Keratinocyte (primary cell): ENCODE results near the gene PLD5. TPM values are rescaled to one million over a fixed set of nuclear protein-coding genes. Genes with fewer than 3 reads are reported as not detected.

Experiments used
- DNase-seq: peaks from one replicate; pipeline ENCODE4 v3.0.0-alpha.2; 2011; ENCODE audit warnings: low read depth, missing footprints, low spot score
- FAIRE-seq: peaks from 2 replicates; lab custom pipeline; 2011; peaks lifted over from hg19 to GRCh38; lab: Jason Lieb, UNC
- H2AFZ ChIP-seq: 2 replicates; pipeline ENCODE4 v1.6.0; 2012; ENCODE audit warnings: low read length, control low read depth, inconsistent platforms; ENCODE audit not compliant: control insufficient read depth
- H3K27ac ChIP-seq: 2 replicates; pipeline ENCODE4 v1.5.1; 2011; ENCODE audit warnings: low read length; ENCODE audit not compliant: control insufficient read depth, insufficient read depth
- H3K27me3 ChIP-seq: 3 replicates; pipeline ENCODE4 v1.6.0; 2011; ENCODE audit warnings: low read length; ENCODE audit not compliant: control insufficient read depth, insufficient read depth; ENCODE audit errors: extremely low read depth
- H3K36me3 ChIP-seq, 2 experiments: 2 replicates in 1 of 2; 3 replicates in 1 of 2; pipeline ENCODE4 v1.5.1; 2011; ENCODE audit warnings: low read length in 2 of 2, mild to moderate bottlenecking in 1 of 2; ENCODE audit not compliant: control insufficient read depth in 2 of 2, insufficient read depth in 2 of 2; ENCODE audit errors: extremely low read depth in 1 of 2
- H3K4me1 ChIP-seq: 3 replicates; pipeline ENCODE4 v1.5.1; 2011; ENCODE audit warnings: low read length; ENCODE audit not compliant: control insufficient read depth, insufficient read depth; ENCODE audit errors: extremely low read depth
- H3K4me2 ChIP-seq: 3 replicates; pipeline ENCODE4 v1.6.0; 2011; ENCODE audit warnings: low read depth, low read length; ENCODE audit not compliant: control insufficient read depth, insufficient read depth; ENCODE audit errors: extremely low read depth
- H3K4me3 ChIP-seq, 3 experiments: fragments of 200-600 bp in 1 of 3; sonication (generic) in 1 of 3; 2 replicates in 2 of 3; 3 replicates in 1 of 3; pipeline ENCODE4 v1.5.1; 2011 to 2016; ENCODE audit warnings: low read length in 3 of 3, mild to moderate bottlenecking in 3 of 3, control low read depth in 2 of 3, inconsistent platforms in 1 of 3, low read depth in 1 of 3, mixed read lengths in 1 of 3, mixed run types in 1 of 3, moderate library complexity in 1 of 3; ENCODE audit not compliant: control insufficient read depth in 2 of 3, insufficient read depth in 2 of 3; ENCODE audit errors: extremely low read depth in 1 of 3
- H3K79me2 ChIP-seq: 2 replicates; pipeline ENCODE4 v1.6.0; 2012; ENCODE audit warnings: low read length; ENCODE audit not compliant: control insufficient read depth, insufficient read depth
- H3K9ac ChIP-seq: 3 replicates; pipeline ENCODE4 v1.6.0; 2011; ENCODE audit warnings: low read length; ENCODE audit not compliant: control insufficient read depth, insufficient read depth; ENCODE audit errors: extremely low read depth
- H3K9me1 ChIP-seq: 3 replicates; pipeline ENCODE4 v1.6.0; 2011; ENCODE audit warnings: low read length; ENCODE audit not compliant: control insufficient read depth, insufficient read depth; ENCODE audit errors: extremely low read depth
- H3K9me3 ChIP-seq: 2 replicates; pipeline ENCODE4 v1.5.1; 2012; ENCODE audit warnings: low read depth, low read length; ENCODE audit not compliant: control insufficient read depth
- H4K20me1 ChIP-seq: 3 replicates; pipeline ENCODE4 v1.6.0; 2011; ENCODE audit warnings: low read length; ENCODE audit not compliant: control insufficient read depth, insufficient read depth; ENCODE audit errors: extremely low read depth
- CTCF ChIP-seq, 3 experiments: IDR thresholded peaks in 1 of 3; conservative IDR thresholded peaks in 1 of 3; optimal IDR thresholded peaks in 1 of 3; 2 replicates in 2 of 3; 3 replicates in 1 of 3; pipeline versions ENCODE3 to v1.5.1; 2011; ENCODE audit warnings: low read length in 3 of 3, mild to moderate bottlenecking in 3 of 3, moderate library complexity in 2 of 3, control low read depth in 1 of 3, inconsistent platforms in 1 of 3; ENCODE audit not compliant: insufficient read depth in 2 of 3; ENCODE audit errors: extremely low read depth in 1 of 3
- EZH2 ChIP-seq: IDR thresholded peaks from one replicate; pipeline ENCODE4 v1.6.1; 2012; ENCODE audit warnings: inconsistent platforms, mild to moderate bottlenecking, low read length, moderate library complexity
- dilution Hi-C: fragments of 300-500 bp; cut with MboI; formaldehyde crosslinking; loops from one replicate; pipeline ENCODE4 v1.7.0; 2020; ENCODE audit warnings: low sequenced_read_pairs; ENCODE audit not compliant: extremely low pct_ligation_motif_present
- polyA plus RNA-seq, 5 experiments: library from polyadenylated mRNA; depleted of rRNA in 3 of 5; stranded (reverse) in 3 of 5; stranded (forward) in 1 of 5; unstranded in 1 of 5; fragments of >200 nt; gene quantifications; 1 replicate in 1 of 5; 2 replicates in 3 of 5; 3 replicates in 1 of 5; pipeline versions ENCODE4 v1.2.1 to v1.2.3, GENCODE V29; 2011 to 2012; ENCODE audit warnings: missing spikeins in 2 of 5, low read depth in 1 of 5, low replicate concordance in 1 of 5

Gene PLD5
- polyA plus RNA-seq, 1 donor (not counting 4 experiments of a cell fraction or from before 2014, with no cell fraction given), result 7.2 TPM

GRCh38 chr1:242162140-242162539 is 362.4 kb downstream of the PLD5 start:
- Histone ChIP-seq H3K79me2 (no peaks in the 10 kb centered on the region), H3K4me3 (no peak overlapping the region), H3K27me3 (no peaks in the 10 kb centered on the region), H2AFZ (no peak overlapping the region), H3K27ac (no peak overlapping the region), H3K9me3 (no peaks in the 10 kb centered on the region), H4K20me1 (no peaks in the 10 kb centered on the region), H3K36me3 (peaks cover 0 to 3% of the 10 kb centered on the region in 2 experiments), H3K4me2 (no peak overlapping the region), H3K9me1 (no peaks in the 10 kb centered on the region), H3K4me1 (no peaks in the 10 kb centered on the region), H3K9ac (no peak overlapping the region)
- no peak for TF ChIP-seq EZH2
- TF ChIP-seq CTCF (optimal IDR thresholded peaks at IDR 0.05 in 1 of 3, IDR thresholded peaks at IDR 0.05 in 1 of 3, conservative IDR thresholded peaks at IDR 0.05 in 1 of 3; ENCODE audit: extremely low read depth in 1 of 3, insufficient read depth in 2 of 3, low read length in 3 of 3), result no peak
- dilution Hi-C loops, result no loop called here
- FAIRE-seq (no peak), DNase-seq (no peak)

GRCh38 chr1:242147096-242147976 is 377.2 kb downstream of the PLD5 start:
- Histone ChIP-seq H3K79me2 (no peaks in the 10 kb centered on the region), H2AFZ (no peak overlapping the region), H3K27ac (no peak overlapping the region), H3K4me3 (no peak overlapping the region), H3K9me3 (no peaks in the 10 kb centered on the region), H4K20me1 (no peaks in the 10 kb centered on the region), H3K36me3 (no peaks in the 10 kb centered on the region), H3K4me2 (no peak overlapping the region), H3K4me1 (no peaks in the 10 kb centered on the region), H3K9me1 (no peaks in the 10 kb centered on the region), H3K9ac (no peak overlapping the region), H3K27me3 (no peaks in the 10 kb centered on the region)
- dilution Hi-C loops, result no loop called here
- TF ChIP-seq CTCF (optimal IDR thresholded peaks at IDR 0.05 in 1 of 3, IDR thresholded peaks at IDR 0.05 in 1 of 3, conservative IDR thresholded peaks at IDR 0.05 in 1 of 3; ENCODE audit: extremely low read depth in 1 of 3, insufficient read depth in 2 of 3, low read length in 3 of 3) (no peak), EZH2 (no peak)
- FAIRE-seq, result no peak
- DNase-seq, result no peak
